ENCODE data around the gene CCNQ. TPM values are rescaled to one million over a fixed set of nuclear protein-coding genes. Genes with fewer than 3 reads are reported as not detected.

Gene CCNQ
- total RNA-seq, 1 experiment from 2014 or later = 20.3 TPM

DNA sequence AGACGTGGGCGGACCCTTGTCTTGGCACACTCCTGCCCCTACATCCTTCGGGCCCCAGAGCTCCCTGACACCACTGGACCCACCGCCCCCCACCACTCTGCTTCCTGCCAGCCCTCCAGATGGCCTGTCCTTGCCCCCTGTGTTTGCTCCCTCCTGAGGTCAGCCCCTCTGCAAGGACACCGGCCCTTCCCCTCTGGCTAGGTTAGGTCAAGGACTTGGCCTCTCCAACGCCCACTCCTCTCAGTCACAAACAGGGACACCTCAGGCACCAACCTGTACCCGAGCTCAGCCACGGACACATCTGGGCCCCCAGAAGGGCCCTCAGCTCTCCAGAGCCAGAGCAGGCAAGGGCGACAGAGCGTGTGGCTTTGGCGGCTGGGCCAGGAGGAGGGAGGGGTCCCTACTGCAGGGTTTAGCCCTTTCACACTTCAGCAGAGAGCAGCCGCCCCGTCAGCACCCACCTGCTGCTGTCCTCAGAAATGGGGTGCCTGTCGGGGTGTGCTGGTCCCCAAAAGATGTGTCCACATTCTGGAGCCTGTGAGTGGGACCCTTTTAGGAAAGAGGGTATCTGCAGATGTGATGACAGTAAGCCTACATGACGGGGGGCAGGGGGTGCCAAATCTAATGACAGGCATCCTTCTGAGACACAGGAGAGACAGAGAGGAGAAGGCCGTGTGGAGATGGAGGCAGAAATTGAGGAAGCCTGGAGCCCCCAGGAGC lies 24.5 kb upstream of the CCNQ start:
- RAD21 ChIA-PET (ENCODE audit: low non-redundant PET in 1 of 2, low total read pairs in 2 of 2, uncharacterized antibody in 2 of 2, unreplicated experiment in 2 of 2) = no interaction called here
- H3K27ac ChIP-seq (ENCODE audit: low read depth, low read length) = no peak overlapping the region
- BruUV-seq (replicated peaks) = no TSS peak
- H3K4me3 ChIP-seq (replicated peaks in 1 of 2; ENCODE audit: low read depth in 1 of 2, low read length in 2 of 2) = no peak overlapping the region
- ATAC-seq (no peak), DNase-seq (ENCODE audit: low read depth, low spot score) (no peak)
- H3K9me2 ChIP-seq (ENCODE audit: insufficient read depth) = no peaks in the 10 kb centered on the region
- H4K20me1 ChIP-seq (ENCODE audit: insufficient read depth) = no peaks in the 10 kb centered on the region
- no peaks in the 10 kb centered on the region for H3K9me3 ChIP-seq (ENCODE audit: control insufficient read depth in 1 of 2, insufficient read depth in 1 of 2, low read depth in 1 of 2, low read length in 2 of 2)
- CTCF ChIA-PET = no interaction called here
- no peak overlapping the region for H3K4me2 ChIP-seq (ENCODE audit: low read length)
- no peak overlapping the region for H3K9ac ChIP-seq (ENCODE audit: low read length)
- H2AFZ ChIP-seq (ENCODE audit: low read depth, low read length, poor library complexity, severe bottlenecking) = no peak overlapping the region
- H3K4me1 ChIP-seq (ENCODE audit: control insufficient read depth in 1 of 2, insufficient read depth in 2 of 2, low read length in 2 of 2) = no peaks in the 10 kb centered on the region
- intact Hi-C loops (cut with micrococcal nuclease) = no loop called here
- 0 out of 2 replicates have a peak, but pooled peaks cover 2% of the 10 kb centered on the region for H3K27me3 ChIP-seq (ENCODE audit: insufficient read depth, low read length)
- POLR2A ChIA-PET = no interaction called here
- H3K36me3 ChIP-seq (ENCODE audit: control insufficient read depth in 1 of 2, insufficient read depth in 2 of 2, low read length in 2 of 2) = no peaks in the 10 kb centered on the region
- no peaks in the 10 kb centered on the region for H3K79me2 ChIP-seq (ENCODE audit: insufficient read depth, low read length)
- TF ChIP-seq, protein P1, sequence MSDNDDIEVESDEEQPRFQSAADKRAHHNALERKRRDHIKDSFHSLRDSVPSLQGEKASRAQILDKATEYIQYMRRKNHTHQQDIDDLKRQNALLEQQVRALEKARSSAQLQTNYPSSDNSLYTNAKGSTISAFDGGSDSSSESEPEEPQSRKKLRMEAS (IDR thresholded peaks at IDR 0.05) = no peak
- TF ChIP-seq JUND (IDR thresholded peaks at IDR 0.05) (no peak), TCF7L2 (IDR thresholded peaks at IDR 0.05; ENCODE audit: borderline replicate concordance, extremely low read depth, insufficient read depth, insufficient read length) (no peak), EZH2 (IDR thresholded peaks at IDR 0.05) (no peak), ZNF274 (IDR thresholded peaks at IDR 0.05; ENCODE audit: low read depth, low read length) (no peak), SIN3A (IDR thresholded peaks at IDR 0.05; ENCODE audit: low read depth) (no peak), SP1 (IDR thresholded peaks at IDR 0.05; ENCODE audit: low read depth) (no peak), ELF1 (IDR thresholded peaks at IDR 0.05; ENCODE audit: borderline replicate concordance, low read depth) (no peak), SRF (IDR thresholded peaks at IDR 0.05; ENCODE audit: low read depth) (no peak), ZFX (IDR thresholded peaks at IDR 0.05) (no peak), CBX3 (IDR thresholded peaks at IDR 0.05; ENCODE audit: low read depth) (no peak), FOSL1 (IDR thresholded peaks at IDR 0.05; ENCODE audit: low read depth) (no peak)
- TF ChIP-seq, protein P2, sequence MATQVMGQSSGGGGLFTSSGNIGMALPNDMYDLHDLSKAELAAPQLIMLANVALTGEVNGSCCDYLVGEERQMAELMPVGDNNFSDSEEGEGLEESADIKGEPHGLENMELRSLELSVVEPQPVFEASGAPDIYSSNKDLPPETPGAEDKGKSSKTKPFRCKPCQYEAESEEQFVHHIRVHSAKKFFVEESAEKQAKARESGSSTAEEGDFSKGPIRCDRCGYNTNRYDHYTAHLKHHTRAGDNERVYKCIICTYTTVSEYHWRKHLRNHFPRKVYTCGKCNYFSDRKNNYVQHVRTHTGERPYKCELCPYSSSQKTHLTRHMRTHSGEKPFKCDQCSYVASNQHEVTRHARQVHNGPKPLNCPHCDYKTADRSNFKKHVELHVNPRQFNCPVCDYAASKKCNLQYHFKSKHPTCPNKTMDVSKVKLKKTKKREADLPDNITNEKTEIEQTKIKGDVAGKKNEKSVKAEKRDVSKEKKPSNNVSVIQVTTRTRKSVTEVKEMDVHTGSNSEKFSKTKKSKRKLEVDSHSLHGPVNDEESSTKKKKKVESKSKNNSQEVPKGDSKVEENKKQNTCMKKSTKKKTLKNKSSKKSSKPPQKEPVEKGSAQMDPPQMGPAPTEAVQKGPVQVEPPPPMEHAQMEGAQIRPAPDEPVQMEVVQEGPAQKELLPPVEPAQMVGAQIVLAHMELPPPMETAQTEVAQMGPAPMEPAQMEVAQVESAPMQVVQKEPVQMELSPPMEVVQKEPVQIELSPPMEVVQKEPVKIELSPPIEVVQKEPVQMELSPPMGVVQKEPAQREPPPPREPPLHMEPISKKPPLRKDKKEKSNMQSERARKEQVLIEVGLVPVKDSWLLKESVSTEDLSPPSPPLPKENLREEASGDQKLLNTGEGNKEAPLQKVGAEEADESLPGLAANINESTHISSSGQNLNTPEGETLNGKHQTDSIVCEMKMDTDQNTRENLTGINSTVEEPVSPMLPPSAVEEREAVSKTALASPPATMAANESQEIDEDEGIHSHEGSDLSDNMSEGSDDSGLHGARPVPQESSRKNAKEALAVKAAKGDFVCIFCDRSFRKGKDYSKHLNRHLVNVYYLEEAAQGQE (IDR thresholded peaks at IDR 0.05; ENCODE audit: low read depth) = no peak
- TF ChIP-seq, protein P3, sequence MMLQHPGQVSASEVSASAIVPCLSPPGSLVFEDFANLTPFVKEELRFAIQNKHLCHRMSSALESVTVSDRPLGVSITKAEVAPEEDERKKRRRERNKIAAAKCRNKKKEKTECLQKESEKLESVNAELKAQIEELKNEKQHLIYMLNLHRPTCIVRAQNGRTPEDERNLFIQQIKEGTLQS (IDR thresholded peaks at IDR 0.05) = no peak
